ENCODE measurements around the gene ST8SIA1.
"Not testable (repeated sequence)": the region's sequence is repeated elsewhere in the genome, so short reads cannot be mapped to it uniquely, and the experiment has no call there.

ST8SIA1 gene

GRCh38 chr12:22334410-22335100, at the start of gene ST8SIA1:
TSS of gene ST8SIA1 (minus strand) at chr12:22334707. CDS start at chr12:22334232, 475 bp downstream.
- DNase-seq (ENCODE audit: low read depth in 2 of 2) = peak in 1 of 2 donors; percentile 35

- no peak for DNase-seq (ENCODE audit: low read depth in 2 of 2)
Measured at GRCh38 chr12:22380031-22380430, 45.5 kb upstream of the ST8SIA1 start.

GRCh38 chr12:22377731-22378496, 43.4 kb upstream of the ST8SIA1 start:
- DNase-seq (ENCODE audit: low read depth in 2 of 2) = no peak

GRCh38 chr12:22376596-22377150, 42.2 kb upstream of the ST8SIA1 start:
- DNase-seq (ENCODE audit: low read depth in 2 of 2) = not testable (repeated sequence)

- no peak for DNase-seq (ENCODE audit: low read depth in 2 of 2)
Measured at GRCh38 chr12:22374508-22374907, 40.0 kb upstream of the ST8SIA1 start.

GRCh38 chr12:22372277-22372837, 37.9 kb upstream of the ST8SIA1 start:
- no peak for DNase-seq (ENCODE audit: low read depth in 2 of 2)

GRCh38 chr12:22366181-22366580, 31.7 kb upstream of the ST8SIA1 start:
- DNase-seq (ENCODE audit: low read depth in 2 of 2) = no peak

- DNase-seq (ENCODE audit: low read depth in 2 of 2) = no peak
Measured at GRCh38 chr12:22361785-22362184, 27.3 kb upstream of the ST8SIA1 start.

GRCh38 chr12:22360774-22361173, 26.3 kb upstream of the ST8SIA1 start:
- no peak for DNase-seq (ENCODE audit: low read depth in 2 of 2)

GRCh38 chr12:22357531-22357930, 23.0 kb upstream of the ST8SIA1 start:
- DNase-seq (ENCODE audit: low read depth in 2 of 2) = no peak

- DNase-seq (ENCODE audit: low read depth in 2 of 2) = no peak
Measured at GRCh38 chr12:22356231-22356630, 21.7 kb upstream of the ST8SIA1 start.

GRCh38 chr12:22355011-22355580, 20.6 kb upstream of the ST8SIA1 start:
- no peak for DNase-seq (ENCODE audit: low read depth in 2 of 2)

GRCh38 chr12:22353615-22354325, 19.3 kb upstream of the ST8SIA1 start:
- no peak for DNase-seq (ENCODE audit: low read depth in 2 of 2)

GRCh38 chr12:22350886-22351285, 16.4 kb upstream of the ST8SIA1 start:
- no peak for DNase-seq (ENCODE audit: low read depth in 2 of 2)

GRCh38 chr12:22348208-22348607, 13.7 kb upstream of the ST8SIA1 start:
- no peak for DNase-seq (ENCODE audit: low read depth in 2 of 2)

GRCh38 chr12:22340143-22340542, 5.6 kb upstream of the ST8SIA1 start:
- DNase-seq (ENCODE audit: low read depth in 2 of 2) = no peak

GRCh38 chr12:22339691-22340090, 5.2 kb upstream of the ST8SIA1 start:
- no peak for DNase-seq (ENCODE audit: low read depth in 2 of 2)

- DNase-seq (ENCODE audit: low read depth in 2 of 2) = no peak
Measured at GRCh38 chr12:22335794-22336166, 1.3 kb upstream of the ST8SIA1 start.

- DNase-seq (ENCODE audit: low read depth in 2 of 2) = no peak
Measured at GRCh38 chr12:22333713-22334409, 646 bp downstream of the ST8SIA1 start.

GRCh38 chr12:22333186-22333712, 1.3 kb downstream of the ST8SIA1 start:
- DNase-seq (ENCODE audit: low read depth in 2 of 2) = no peak

- DNase-seq (ENCODE audit: low read depth in 2 of 2) = no peak
Measured at GRCh38 chr12:22332202-22332601, 2.3 kb downstream of the ST8SIA1 start.

All from stimulated activated CD8-positive, alpha-beta memory T cell treated with anti-CD3 and anti-CD28 coated beads, Interleukin-2, amount 100 ng/mL, for 1 hour (primary cell).